HCT116 (cell line): ENCODE data around the gene COASY.

Experiments
- MAX ChIP-seq: IDR thresholded peaks from 2 replicates; pipeline ENCODE4 v1.6.1; 2012
- POLR2A ChIP-seq: IDR thresholded peaks from 2 replicates; pipeline ENCODE4 v1.7.0; 2011; ENCODE audit warnings: borderline replicate concordance; ENCODE audit not compliant: insufficient read depth, insufficient read length; ENCODE audit errors: extremely low read depth
- ZBTB33 ChIP-seq: IDR thresholded peaks from 2 replicates; pipeline ENCODE4 v1.6.1; 2011; ENCODE audit warnings: mild to moderate bottlenecking, low read length, moderate library complexity; ENCODE audit not compliant: insufficient replicate concordance; ENCODE audit errors: extremely low read depth
- TF ChIP-seq, protein P1 (sequence below), 3 experiments: fragments of 200-600 bp in 1 of 3; sonication (generic) in 1 of 3; IDR thresholded peaks in 2 of 3; conservative IDR thresholded peaks in 1 of 3; 2 replicates each; pipeline ENCODE4 v1.5.1; 2012 to 2017; ENCODE audit warnings: low read depth in 2 of 3, low read length in 2 of 3, antibody characterized with exemption in 1 of 3, borderline replicate concordance in 1 of 3, control low read depth in 1 of 3, mild to moderate bottlenecking in 1 of 3, mixed read lengths in 1 of 3, mixed run types in 1 of 3, moderate library complexity in 1 of 3; ENCODE audit not compliant: insufficient read depth in 1 of 3

GRCh38 chr17:42521666-42522262 lies 40.2 kb upstream of the COASY start:
- TF ChIP-seq POLR2A (no peak), ZBTB33 (no peak), MAX (no peak)
- TF ChIP-seq, protein P1, sequence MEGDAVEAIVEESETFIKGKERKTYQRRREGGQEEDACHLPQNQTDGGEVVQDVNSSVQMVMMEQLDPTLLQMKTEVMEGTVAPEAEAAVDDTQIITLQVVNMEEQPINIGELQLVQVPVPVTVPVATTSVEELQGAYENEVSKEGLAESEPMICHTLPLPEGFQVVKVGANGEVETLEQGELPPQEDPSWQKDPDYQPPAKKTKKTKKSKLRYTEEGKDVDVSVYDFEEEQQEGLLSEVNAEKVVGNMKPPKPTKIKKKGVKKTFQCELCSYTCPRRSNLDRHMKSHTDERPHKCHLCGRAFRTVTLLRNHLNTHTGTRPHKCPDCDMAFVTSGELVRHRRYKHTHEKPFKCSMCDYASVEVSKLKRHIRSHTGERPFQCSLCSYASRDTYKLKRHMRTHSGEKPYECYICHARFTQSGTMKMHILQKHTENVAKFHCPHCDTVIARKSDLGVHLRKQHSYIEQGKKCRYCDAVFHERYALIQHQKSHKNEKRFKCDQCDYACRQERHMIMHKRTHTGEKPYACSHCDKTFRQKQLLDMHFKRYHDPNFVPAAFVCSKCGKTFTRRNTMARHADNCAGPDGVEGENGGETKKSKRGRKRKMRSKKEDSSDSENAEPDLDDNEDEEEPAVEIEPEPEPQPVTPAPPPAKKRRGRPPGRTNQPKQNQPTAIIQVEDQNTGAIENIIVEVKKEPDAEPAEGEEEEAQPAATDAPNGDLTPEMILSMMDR (IDR thresholded peaks at IDR 0.05 in 2 of 3, conservative IDR thresholded peaks at IDR 0.05 in 1 of 3; ENCODE audit: borderline replicate concordance in 1 of 3, insufficient read depth in 1 of 3, low read depth in 2 of 3, low read length in 2 of 3) = no peak
